GM12878 (cell line): Measurements from ENCODE around the gene IL32.

ENCODE experiments used
- EZH2 ChIP-seq: IDR thresholded peaks from 2 replicates; pipeline ENCODE4 v1.6.1; 2012; ENCODE audit warnings: low read depth, mild to moderate bottlenecking, control low read depth, inconsistent platforms, low read length, borderline replicate concordance; ENCODE audit not compliant: control insufficient read depth
- NR2C1 ChIP-seq: fragments of 450-650 bp; IDR thresholded peaks from 2 replicates; pipeline ENCODE4 v1.6.1; 2017; ENCODE audit warnings: antibody characterized with exemption, mild to moderate bottlenecking, moderate library complexity
- POLR2A ChIP-seq: IDR thresholded peaks from 2 replicates; pipeline ENCODE4 v1.6.1; 2011; ENCODE audit warnings: low read depth, mild to moderate bottlenecking, low read length
- POLR2AphosphoS5 ChIP-seq: IDR thresholded peaks from 2 replicates; pipeline ENCODE4 v1.6.1; 2011; ENCODE audit warnings: mild to moderate bottlenecking, low read length, inconsistent platforms
- RBBP5 ChIP-seq: fragments of 200-600 bp; sonication (generic); conservative IDR thresholded peaks from 2 replicates; pipeline ENCODE4 v1.6.1; 2016
- SUZ12 ChIP-seq: fragments of 200-600 bp; sonication (generic); IDR thresholded peaks from one replicate; pipeline ENCODE4 v1.6.1; 2018; ENCODE audit warnings: antibody characterized with exemption, mild to moderate bottlenecking; ENCODE audit not compliant: unreplicated experiment
- ZNF217 ChIP-seq: fragments of 450-650 bp; IDR thresholded peaks from 2 replicates; pipeline ENCODE4 v1.6.1; 2017; ENCODE audit warnings: antibody characterized with exemption, mild to moderate bottlenecking
- TF ChIP-seq, protein P1 (sequence below), 3 experiments: IDR thresholded peaks in 2 of 3; conservative IDR thresholded peaks in 1 of 3; 2 replicates each; pipeline ENCODE4 v1.5.1; 2011; ENCODE audit warnings: low read depth in 3 of 3, low read length in 3 of 3, mild to moderate bottlenecking in 3 of 3, control low read depth in 2 of 3, moderate library complexity in 2 of 3, inconsistent platforms in 1 of 3, mixed read lengths in 1 of 3; ENCODE audit not compliant: control insufficient read depth in 2 of 3, insufficient read depth in 1 of 3; ENCODE audit errors: extremely low read depth in 1 of 3
- TF ChIP-seq, protein P2 (sequence below): fragments of 450-650 bp; IDR thresholded peaks from 2 replicates; pipeline ENCODE4 v1.6.1; 2014; ENCODE audit warnings: mild to moderate bottlenecking
- TF ChIP-seq, protein P3 (sequence below): IDR thresholded peaks from 2 replicates; pipeline ENCODE4 v1.6.1; 2011; ENCODE audit warnings: low read depth, low read length, improper control_type of control experiment, borderline replicate concordance

DNA sequence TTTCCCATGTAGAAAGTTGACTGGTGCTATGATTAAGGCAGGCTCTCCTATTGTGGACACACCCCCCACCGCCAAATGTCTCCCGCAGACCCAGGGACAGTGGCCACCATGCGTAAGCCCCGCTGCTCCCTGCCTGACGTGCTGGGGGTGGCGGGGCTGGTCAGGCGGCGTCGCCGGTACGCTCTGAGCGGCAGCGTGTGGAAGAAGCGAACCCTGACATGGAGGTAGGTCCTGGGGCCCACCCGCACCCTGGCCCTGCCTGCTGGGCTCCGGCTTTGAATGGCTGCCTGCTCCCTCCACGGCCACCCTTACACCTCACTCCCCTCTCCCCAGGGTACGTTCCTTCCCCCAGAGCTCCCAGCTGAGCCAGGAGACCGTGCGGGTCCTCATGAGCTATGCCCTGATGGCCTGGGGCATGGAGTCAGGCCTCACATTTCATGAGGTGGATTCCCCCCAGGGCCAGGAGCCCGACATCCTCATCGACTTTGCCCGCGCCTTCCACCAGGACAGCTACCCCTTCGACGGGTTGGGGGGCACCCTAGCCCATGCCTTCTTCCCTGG is 15.4 kb upstream of the IL32 start:
- TF ChIP-seq, protein P1, sequence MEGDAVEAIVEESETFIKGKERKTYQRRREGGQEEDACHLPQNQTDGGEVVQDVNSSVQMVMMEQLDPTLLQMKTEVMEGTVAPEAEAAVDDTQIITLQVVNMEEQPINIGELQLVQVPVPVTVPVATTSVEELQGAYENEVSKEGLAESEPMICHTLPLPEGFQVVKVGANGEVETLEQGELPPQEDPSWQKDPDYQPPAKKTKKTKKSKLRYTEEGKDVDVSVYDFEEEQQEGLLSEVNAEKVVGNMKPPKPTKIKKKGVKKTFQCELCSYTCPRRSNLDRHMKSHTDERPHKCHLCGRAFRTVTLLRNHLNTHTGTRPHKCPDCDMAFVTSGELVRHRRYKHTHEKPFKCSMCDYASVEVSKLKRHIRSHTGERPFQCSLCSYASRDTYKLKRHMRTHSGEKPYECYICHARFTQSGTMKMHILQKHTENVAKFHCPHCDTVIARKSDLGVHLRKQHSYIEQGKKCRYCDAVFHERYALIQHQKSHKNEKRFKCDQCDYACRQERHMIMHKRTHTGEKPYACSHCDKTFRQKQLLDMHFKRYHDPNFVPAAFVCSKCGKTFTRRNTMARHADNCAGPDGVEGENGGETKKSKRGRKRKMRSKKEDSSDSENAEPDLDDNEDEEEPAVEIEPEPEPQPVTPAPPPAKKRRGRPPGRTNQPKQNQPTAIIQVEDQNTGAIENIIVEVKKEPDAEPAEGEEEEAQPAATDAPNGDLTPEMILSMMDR (IDR thresholded peaks at IDR 0.05 in 2 of 3, conservative IDR thresholded peaks at IDR 0.05 in 1 of 3; ENCODE audit: control insufficient read depth in 2 of 3, extremely low read depth in 1 of 3, insufficient read depth in 1 of 3, low read depth in 3 of 3, low read length in 3 of 3) = no peak
- TF ChIP-seq POLR2A (no peak), NR2C1 (no peak), SUZ12 (no peak), EZH2 (no peak), POLR2AphosphoS5 (no peak), ZNF217 (no peak), RBBP5 (no peak)
- TF ChIP-seq, protein P2, sequence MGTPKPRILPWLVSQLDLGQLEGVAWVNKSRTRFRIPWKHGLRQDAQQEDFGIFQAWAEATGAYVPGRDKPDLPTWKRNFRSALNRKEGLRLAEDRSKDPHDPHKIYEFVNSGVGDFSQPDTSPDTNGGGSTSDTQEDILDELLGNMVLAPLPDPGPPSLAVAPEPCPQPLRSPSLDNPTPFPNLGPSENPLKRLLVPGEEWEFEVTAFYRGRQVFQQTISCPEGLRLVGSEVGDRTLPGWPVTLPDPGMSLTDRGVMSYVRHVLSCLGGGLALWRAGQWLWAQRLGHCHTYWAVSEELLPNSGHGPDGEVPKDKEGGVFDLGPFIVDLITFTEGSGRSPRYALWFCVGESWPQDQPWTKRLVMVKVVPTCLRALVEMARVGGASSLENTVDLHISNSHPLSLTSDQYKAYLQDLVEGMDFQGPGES = no peak
- TF ChIP-seq, protein P3, sequence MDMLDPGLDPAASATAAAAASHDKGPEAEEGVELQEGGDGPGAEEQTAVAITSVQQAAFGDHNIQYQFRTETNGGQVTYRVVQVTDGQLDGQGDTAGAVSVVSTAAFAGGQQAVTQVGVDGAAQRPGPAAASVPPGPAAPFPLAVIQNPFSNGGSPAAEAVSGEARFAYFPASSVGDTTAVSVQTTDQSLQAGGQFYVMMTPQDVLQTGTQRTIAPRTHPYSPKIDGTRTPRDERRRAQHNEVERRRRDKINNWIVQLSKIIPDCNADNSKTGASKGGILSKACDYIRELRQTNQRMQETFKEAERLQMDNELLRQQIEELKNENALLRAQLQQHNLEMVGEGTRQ = no peak
